Measurements from ENCODE around the gene CDH15.

- TF ChIP-seq CTCF (IDR thresholded peaks at IDR 0.05) (no peak), POLR2A (IDR thresholded peaks at IDR 0.05) (no peak)
These were observed 51.4 kb downstream of the CDH15 start for GRCh38 chr16:89222931-89223330.

Measured in heart left ventricle (tissue), 13 donors.